Kidney (tissue), 14 donors: ENCODE results near the gene MAD1L1. TPM values are rescaled to one million over a fixed set of nuclear protein-coding genes. Genes with fewer than 3 reads are reported as not detected.

Experiments
- DNase-seq, 5 donors: peaks; one replicate each; pipeline ENCODE4 v3.0.0-alpha.2; 2013 to 2020
- FAIRE-seq: peaks from 2 replicates; lab custom pipeline; 2012; peaks lifted over from hg19 to GRCh38; lab: Jason Lieb, UNC
- H3K27ac ChIP-seq, 2 donors: one replicate each; pipeline ENCODE4 v1.7.0; 2013; ENCODE audit warnings: low read depth in 2 of 2, low read length in 2 of 2, inconsistent platforms in 1 of 2
- H3K27me3 ChIP-seq: one replicate; pipeline ENCODE4 v1.7.1; 2013; ENCODE audit warnings: low read length, inconsistent platforms; ENCODE audit not compliant: control insufficient read depth, insufficient read depth
- H3K36me3 ChIP-seq, 3 donors: one replicate each; pipeline versions ENCODE4 v1.7.0 to v1.7.1; 2013; ENCODE audit warnings: low read length in 3 of 3, control low read depth in 1 of 3, inconsistent platforms in 1 of 3; ENCODE audit not compliant: insufficient read depth in 3 of 3, control insufficient read depth in 2 of 3
- H3K4me1 ChIP-seq, 3 donors: one replicate each; pipeline versions ENCODE4 v1.7.0 to v1.7.1; 2013; ENCODE audit warnings: low read length in 3 of 3, inconsistent platforms in 1 of 3, low read depth in 1 of 3; ENCODE audit not compliant: control insufficient read depth in 2 of 3, insufficient read depth in 2 of 3
- H3K4me3 ChIP-seq, 3 donors: one replicate each; pipeline versions ENCODE4 v1.7.0 to v1.8.1; 2013; ENCODE audit warnings: low read length in 3 of 3, control low read depth in 1 of 3, inconsistent platforms in 1 of 3
- H3K9ac ChIP-seq, 3 donors: one replicate each; pipeline versions ENCODE4 v1.7.0 to v1.7.1; 2013; ENCODE audit warnings: low read length in 3 of 3, control low read depth in 1 of 3, inconsistent platforms in 1 of 3
- H3K9me3 ChIP-seq, 3 donors: one replicate each; pipeline versions ENCODE4 v1.7.0 to v1.7.1; 2013; ENCODE audit warnings: low read length in 3 of 3, control low read depth in 1 of 3, inconsistent platforms in 1 of 3; ENCODE audit not compliant: control insufficient read depth in 2 of 3, insufficient read depth in 1 of 3
- CTCF ChIP-seq: IDR thresholded peaks from 3 replicates; pipeline ENCODE4 v1.5.1; 2012; ENCODE audit warnings: mild to moderate bottlenecking, moderate library complexity, borderline replicate concordance; ENCODE audit not compliant: insufficient read depth; ENCODE audit errors: extremely low read depth
- intact Hi-C: fragments of 100-400 bp; cut with DNase I; formaldehyde crosslinking; loops from one replicate; pipeline ENCODE4 v1.11.1; 2022
- polyA plus RNA-seq: library from polyadenylated mRNA; stranded (reverse); fragments of 350-450 nt; fragmentation: Illumina TruSeq; extraction: RNeasy Lipid Tissue Mini Kit (QIAGEN cat#74804); gene quantifications from one replicate; pipeline ENCODE4 v1.2.3, GENCODE V29; 2014; ENCODE audit warnings: low read depth, low replicate concordance; ENCODE audit not compliant: insufficient read depth
- total RNA-seq: library from RNA; stranded (reverse); fragmentation: NEBNext Ultra II Directional; extraction: Animal tissue kit (Norgen Biotek cat#: 25700); gene quantifications from one replicate; pipeline ENCODE4 v1.2.1, GENCODE V29; 2021
- donor health status: control.
- donor health status: control.
- donor health status: control.
- donor health status: control.
- donor health status: control.
- donor health status: DM: yes; HTN: yes; CAD: no.
- donor health status: Normal renal cell carcinoma (clear cell type).

MAD1L1 gene
- total and polyA plus RNA-seq, 2 donors from 2014 or later, result 33.2 to 45.2 TPM

GRCh38 chr7:1770331-1770730, 462.4 kb downstream of the MAD1L1 start:
- no peaks in the 10 kb centered on the region for H3K36me3 ChIP-seq
- H3K9me3 ChIP-seq, result peaks cover 0 to 2% (median 0%) of the 10 kb centered on the region in 3 donors
- intact Hi-C loops, result no loop called here
- H3K27me3 ChIP-seq, result no peaks in the 10 kb centered on the region
- H3K27ac ChIP-seq, result no peak overlapping the region
- H3K4me3 ChIP-seq, result no peak overlapping the region
- no peak for TF ChIP-seq CTCF
- DNase-seq (peak in 1 of 5 donors; percentile 21), FAIRE-seq (no peak)
- H3K9ac ChIP-seq, result no peak overlapping the region
- H3K4me1 ChIP-seq, result no peaks in the 10 kb centered on the region

- Histone ChIP-seq H3K9ac (no peak overlapping the region), H3K36me3 (no peaks in the 10 kb centered on the region), H3K27ac (no peak overlapping the region), H3K4me3 (no peak overlapping the region), H3K4me1 (no peaks in the 10 kb centered on the region), H3K27me3 (no peaks in the 10 kb centered on the region), H3K9me3 (no peaks in the 10 kb centered on the region)
- no peak for TF ChIP-seq CTCF
- peak in 1 of 5 donors; percentile 53 for DNase-seq
- intact Hi-C loops, result no loop called here
- FAIRE-seq, result no peak
These were observed 463.2 kb downstream of the MAD1L1 start for GRCh38 chr7:1769286-1770200.

GRCh38 chr7:1768832-1769231, 463.9 kb downstream of the MAD1L1 start:
- Histone ChIP-seq H3K9me3 (no peaks in the 10 kb centered on the region), H3K4me1 (no peaks in the 10 kb centered on the region), H3K27me3 (no peaks in the 10 kb centered on the region), H3K36me3 (no peaks in the 10 kb centered on the region), H3K9ac (no peak overlapping the region), H3K4me3 (no peak overlapping the region), H3K27ac (no peak overlapping the region)
- DNase-seq (peak in 1 of 5 donors; percentile 35), FAIRE-seq (no peak)
- TF ChIP-seq CTCF, result no peak
- intact Hi-C loops, result no loop called here
